ENCODE measurements around the gene MTF2.

The MTF2 gene

GRCh38 chr1:93087532-93087931, 8.4 kb downstream of the MTF2 start:
- DNase-seq, result no peak

- no peak for DNase-seq
These were observed 14.4 kb downstream of the MTF2 start for GRCh38 chr1:93093332-93094006.

GRCh38 chr1:93095804-93096585, 16.9 kb downstream of the MTF2 start:
- DNase-seq, result no peak

GRCh38 chr1:93102142-93102541, 23.1 kb downstream of the MTF2 start:
- no peak for DNase-seq

GRCh38 chr1:93106226-93106625, 27.1 kb downstream of the MTF2 start:
- DNase-seq, result no peak

- no peak for DNase-seq
These were observed 28.3 kb downstream of the MTF2 start for GRCh38 chr1:93107395-93107794.

- DNase-seq, result no peak
These were observed 29.3 kb downstream of the MTF2 start for GRCh38 chr1:93108335-93108734.

- no peak for DNase-seq
These were observed 30.5 kb downstream of the MTF2 start for GRCh38 chr1:93109578-93109977.

GRCh38 chr1:93111065-93111464, 32.0 kb downstream of the MTF2 start:
- DNase-seq, result no peak

- no peak for DNase-seq
These were observed 32.5 kb downstream of the MTF2 start for GRCh38 chr1:93111561-93111960.

- DNase-seq, result no peak
These were observed 34.0 kb downstream of the MTF2 start for GRCh38 chr1:93113127-93113526.

GRCh38 chr1:93114391-93114790, 35.3 kb downstream of the MTF2 start:
- no peak for DNase-seq

GRCh38 chr1:93120614-93121013, 41.5 kb downstream of the MTF2 start:
- no peak for DNase-seq

- no peak for DNase-seq
These were observed 44.2 kb downstream of the MTF2 start for GRCh38 chr1:93123201-93123783.

- DNase-seq, result no peak
These were observed 45.7 kb downstream of the MTF2 start for GRCh38 chr1:93124556-93125355.

GRCh38 chr1:93129507-93130099, 50.5 kb downstream of the MTF2 start:
- no peak for DNase-seq

- no peak for DNase-seq
These were observed 53.6 kb downstream of the MTF2 start for GRCh38 chr1:93132638-93133037.

GRCh38 chr1:93136445-93136844, 57.4 kb downstream of the MTF2 start:
- no peak for DNase-seq

- no peak for DNase-seq
These were observed 58.7 kb downstream of the MTF2 start for GRCh38 chr1:93137604-93138292.

GRCh38 chr1:93140106-93140505, 61.0 kb downstream of the MTF2 start:
- DNase-seq, result no peak

- DNase-seq, result no peak
These were observed 63.1 kb downstream of the MTF2 start for GRCh38 chr1:93142161-93142560.

GRCh38 chr1:93143136-93143535, 64.1 kb downstream of the MTF2 start:
- no peak for DNase-seq
